ENCODE results near the gene XPR1.

DNA sequence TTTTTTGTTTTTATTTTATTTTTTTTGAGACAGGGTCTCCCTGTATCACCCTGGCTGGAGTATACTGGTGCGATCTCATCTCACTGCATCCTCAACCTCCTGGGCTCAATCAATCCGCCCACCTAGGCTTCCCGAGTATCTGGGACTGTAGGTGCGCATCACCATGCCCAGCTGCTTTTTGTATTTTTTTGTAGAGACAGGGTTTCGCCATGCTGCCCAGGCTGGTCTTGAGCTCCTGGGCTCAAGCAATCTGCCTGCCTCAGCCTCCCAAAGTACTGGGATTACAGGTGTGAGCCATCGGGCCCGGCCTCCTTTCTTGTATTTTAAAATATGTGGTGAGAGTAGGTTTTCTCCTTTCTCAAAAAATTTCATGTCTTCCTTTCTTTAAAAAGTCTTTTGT is 122.6 kb downstream of the XPR1 start:
- TF ChIP-seq, protein P1, sequence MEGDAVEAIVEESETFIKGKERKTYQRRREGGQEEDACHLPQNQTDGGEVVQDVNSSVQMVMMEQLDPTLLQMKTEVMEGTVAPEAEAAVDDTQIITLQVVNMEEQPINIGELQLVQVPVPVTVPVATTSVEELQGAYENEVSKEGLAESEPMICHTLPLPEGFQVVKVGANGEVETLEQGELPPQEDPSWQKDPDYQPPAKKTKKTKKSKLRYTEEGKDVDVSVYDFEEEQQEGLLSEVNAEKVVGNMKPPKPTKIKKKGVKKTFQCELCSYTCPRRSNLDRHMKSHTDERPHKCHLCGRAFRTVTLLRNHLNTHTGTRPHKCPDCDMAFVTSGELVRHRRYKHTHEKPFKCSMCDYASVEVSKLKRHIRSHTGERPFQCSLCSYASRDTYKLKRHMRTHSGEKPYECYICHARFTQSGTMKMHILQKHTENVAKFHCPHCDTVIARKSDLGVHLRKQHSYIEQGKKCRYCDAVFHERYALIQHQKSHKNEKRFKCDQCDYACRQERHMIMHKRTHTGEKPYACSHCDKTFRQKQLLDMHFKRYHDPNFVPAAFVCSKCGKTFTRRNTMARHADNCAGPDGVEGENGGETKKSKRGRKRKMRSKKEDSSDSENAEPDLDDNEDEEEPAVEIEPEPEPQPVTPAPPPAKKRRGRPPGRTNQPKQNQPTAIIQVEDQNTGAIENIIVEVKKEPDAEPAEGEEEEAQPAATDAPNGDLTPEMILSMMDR (conservative IDR thresholded peaks at IDR 0.05), result no peak
- no peak for TF ChIP-seq EZH2 (IDR thresholded peaks at IDR 0.05; ENCODE audit: low read depth)

Measured in PC-9 (cell line).